Activated CD4-positive, alpha-beta T cell treated with anti-CD3 and anti-CD28 coated beads for 36 hours (primary cell): ENCODE measurements around the gene IGSF8. TPM values are rescaled to one million over a fixed set of nuclear protein-coding genes. Genes with fewer than 3 reads are reported as not detected.
A peak's percentile ranks its signal among the peaks of the same experiment; 100 is the strongest.

Experiments
- ATAC-seq: fragments of 200-7000 bp; cut with Tn5 transposase; one replicate; pipeline ENCODE4 v1.10.0; 2021; ENCODE audit warnings: mild to moderate bottlenecking, moderate library complexity
- CTCF ChIA-PET: fragments of 350-600 bp; sonication (Branson Sonifier 250); formaldehyde crosslinking; loops from one replicate; lab custom pipeline; 2021; ENCODE audit warnings: antibody characterized with exemption; lab: Charles Lee
- POLR2A ChIA-PET: fragments of 350-600 bp; sonication (Branson Sonifier 250); formaldehyde crosslinking; loops from one replicate; lab custom pipeline; 2021; ENCODE audit warnings: antibody characterized with exemption, inconsistent platforms; lab: Charles Lee
- DNase-seq: peaks from one replicate; pipeline ENCODE4 v3.0.0-alpha.2; 2020
- H3K27ac Mint-ChIP-seq: one replicate; pipeline ENCODE4 v1.8.0; 2021; ENCODE audit warnings: mixed read lengths
- H3K27me3 Mint-ChIP-seq: one replicate; pipeline ENCODE4 v1.8.0; 2021; ENCODE audit warnings: mixed read lengths
- H3K36me3 Mint-ChIP-seq: one replicate; pipeline ENCODE4 v1.8.0; 2021; ENCODE audit warnings: low read depth, mixed read lengths
- H3K4me1 Mint-ChIP-seq: one replicate; pipeline ENCODE4 v1.8.0; 2021; ENCODE audit warnings: mixed read lengths
- H3K4me3 Mint-ChIP-seq: one replicate; pipeline ENCODE4 v1.8.0; 2021; ENCODE audit warnings: mild to moderate bottlenecking, moderate library complexity, mixed read lengths
- H3K9me3 Mint-ChIP-seq: one replicate; pipeline ENCODE4 v1.8.0; 2021; ENCODE audit warnings: low read depth, mixed read lengths
- intact Hi-C, 2 experiments: fragments of 100-400 bp; cut with DNase I in 1 of 2; cut with micrococcal nuclease in 1 of 2; formaldehyde crosslinking; loops; one replicate each; pipeline versions ENCODE4 v1.14.2 to v1.15.1; 2022 to 2024; cut with DNase I, micrococcal nuclease
- total RNA-seq, 2 experiments: library from RNA; stranded (reverse); gene quantifications; one replicate each; pipeline ENCODE4 v1.2.3, GENCODE V29; 2021

Gene IGSF8
- total RNA-seq, 2 experiments from 2014 or later = 29.2 to 33.8 TPM

DNA sequence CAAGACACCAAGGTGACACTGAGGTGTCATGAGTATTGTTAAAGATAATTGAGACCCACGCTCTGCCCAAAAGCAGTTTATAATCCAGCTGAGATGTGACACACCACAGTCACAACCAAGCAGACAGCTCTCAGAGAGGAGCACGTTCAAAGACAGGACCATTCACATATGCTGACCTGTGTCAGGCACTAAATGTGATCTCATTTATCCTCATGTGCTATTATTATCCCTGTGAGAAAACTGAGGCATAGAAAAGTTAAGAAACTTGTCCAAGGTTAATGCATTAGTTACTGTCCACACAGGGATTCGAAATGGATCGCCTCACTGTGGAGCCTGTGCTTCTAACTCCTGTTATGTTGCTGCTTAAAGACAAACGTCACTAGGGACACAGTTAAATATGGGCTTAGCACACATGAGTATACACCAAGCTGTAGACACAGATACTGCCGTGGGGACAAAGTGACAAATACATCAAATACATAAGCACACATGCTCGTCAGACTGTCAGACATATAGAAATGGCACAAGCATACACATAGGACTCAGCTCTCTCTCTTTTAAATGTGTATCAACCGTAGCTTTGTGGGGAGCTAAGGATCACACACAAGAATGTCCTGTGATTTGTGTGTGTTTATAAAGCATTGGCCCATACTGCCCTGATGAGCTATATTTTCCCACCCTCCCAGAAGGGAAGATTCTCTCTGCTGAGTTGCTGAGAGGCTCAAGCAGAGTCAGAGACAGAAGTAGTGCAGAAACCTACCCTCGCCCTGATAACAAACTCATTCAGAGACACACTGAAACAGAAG, 3.5 kb upstream of the IGSF8 start:
- DNase-seq (no peak), ATAC-seq (no peak)
- CTCF ChIA-PET = interaction anchor here (0.5 to 4.9 kb wide), 27 partner anchors 8 to 275 kb away, joined by 3 to 49 read pairs (median 4); partner anchors contain the start of gene CASQ1
- H3K27me3 Mint-ChIP-seq = no peaks in the 10 kb centered on the region
- H3K36me3 Mint-ChIP-seq = peaks cover 2% of the 10 kb centered on the region
- H3K9me3 Mint-ChIP-seq = no peaks in the 10 kb centered on the region
- H3K4me3 Mint-ChIP-seq = no peak overlapping the region
- POLR2A ChIA-PET = interaction anchor here (0.9 kb wide), 1 partner anchor 189 kb away, joined by 3 read pairs; no protein-coding TSS in a partner anchor
- H3K4me1 Mint-ChIP-seq = peaks cover 33% of the 10 kb centered on the region
- peak overlapping the region; percentile 10 for H3K27ac Mint-ChIP-seq
- intact Hi-C loops = loop anchor here (1.0 to 2.0 kb wide), 7 partner anchors 67 to 275 kb away; no protein-coding TSS in a partner anchor

GRCh38 chr1:160101037-160101716, 2.8 kb upstream of the IGSF8 start:
- no peaks in the 10 kb centered on the region for H3K27me3 Mint-ChIP-seq
- CTCF ChIA-PET = interaction anchor here (0.5 to 4.9 kb wide), 31 partner anchors 9 to 896 kb away, joined by 3 to 49 read pairs (median 4); partner anchors contain the start of gene CASQ1

DNA sequence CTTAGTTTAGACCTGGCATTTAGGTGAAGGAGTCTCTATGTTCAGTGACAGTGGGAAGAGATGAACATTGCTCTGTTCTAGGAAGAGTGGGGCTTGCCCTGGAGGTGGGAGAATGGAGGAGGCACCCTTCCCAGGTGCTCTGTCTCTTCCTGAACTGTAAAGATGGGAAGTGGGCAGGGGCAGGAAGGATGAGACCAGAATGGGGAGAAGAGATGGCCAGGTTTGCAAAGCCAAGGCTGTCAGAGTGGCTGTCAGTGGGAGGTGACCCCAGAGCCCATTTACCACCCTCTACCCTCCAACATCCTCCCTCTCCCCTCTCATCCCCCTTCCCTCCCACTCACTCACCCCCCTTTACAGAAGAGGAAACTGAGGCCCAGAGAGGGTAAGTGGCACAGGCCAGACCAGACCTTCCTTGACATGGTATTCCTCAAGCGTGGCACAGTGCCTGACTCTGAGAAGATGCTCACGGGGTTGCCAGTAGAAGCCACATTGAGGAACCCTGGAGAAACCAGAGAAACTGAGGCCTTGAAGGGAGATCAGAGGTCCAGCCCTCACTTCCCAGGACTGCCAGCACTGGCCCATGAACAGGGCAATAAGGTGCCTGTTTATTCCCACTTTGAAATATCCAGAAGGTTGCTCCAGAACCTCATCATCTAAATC, 1.4 kb upstream of the IGSF8 start:
- peaks cover 2% of the 10 kb centered on the region for H3K36me3 Mint-ChIP-seq
- ChIA-PET CTCF (interaction anchor here (1.2 to 4.9 kb wide), 8 partner anchors 12 to 277 kb away, joined by 5 to 49 read pairs (median 13); no protein-coding TSS in a partner anchor), POLR2A (interaction anchor here (0.6 kb wide), 1 partner anchor 185 kb away, joined by 3 read pairs; no protein-coding TSS in a partner anchor)
- DNase-seq = no peak
- no peak for ATAC-seq
- no peak overlapping the region for H3K4me3 Mint-ChIP-seq
- intact Hi-C loops = loop anchor here (1.0 to 5.0 kb wide), 7 partner anchors 15 to 277 kb away; partner anchors contain the start of genes DCAF8 (in 1 of the 2) and PIGM (in 1 of the 2)
- H3K9me3 Mint-ChIP-seq = no peaks in the 10 kb centered on the region
- H3K4me1 Mint-ChIP-seq = peaks cover 44% of the 10 kb centered on the region
- no peaks in the 10 kb centered on the region for H3K27me3 Mint-ChIP-seq
- peak overlapping the region; percentile 65 for H3K27ac Mint-ChIP-seq

More at GRCh38 chr1:160101037-160101716, 2.8 kb upstream of the IGSF8 start:
- peak; percentile 86 for DNase-seq
- no peak overlapping the region for H3K4me3 Mint-ChIP-seq
- H3K4me1 Mint-ChIP-seq = peaks cover 39% of the 10 kb centered on the region
- ATAC-seq = peak; percentile 26
- peaks cover 2% of the 10 kb centered on the region for H3K36me3 Mint-ChIP-seq
- intact Hi-C loops = loop anchor here (1.0 to 2.0 kb wide), 6 partner anchors 92 to 276 kb away; no protein-coding TSS in a partner anchor
- POLR2A ChIA-PET = no interaction called here
- peak overlapping the region; percentile 87 for H3K27ac Mint-ChIP-seq
- H3K9me3 Mint-ChIP-seq = no peaks in the 10 kb centered on the region

DNA sequence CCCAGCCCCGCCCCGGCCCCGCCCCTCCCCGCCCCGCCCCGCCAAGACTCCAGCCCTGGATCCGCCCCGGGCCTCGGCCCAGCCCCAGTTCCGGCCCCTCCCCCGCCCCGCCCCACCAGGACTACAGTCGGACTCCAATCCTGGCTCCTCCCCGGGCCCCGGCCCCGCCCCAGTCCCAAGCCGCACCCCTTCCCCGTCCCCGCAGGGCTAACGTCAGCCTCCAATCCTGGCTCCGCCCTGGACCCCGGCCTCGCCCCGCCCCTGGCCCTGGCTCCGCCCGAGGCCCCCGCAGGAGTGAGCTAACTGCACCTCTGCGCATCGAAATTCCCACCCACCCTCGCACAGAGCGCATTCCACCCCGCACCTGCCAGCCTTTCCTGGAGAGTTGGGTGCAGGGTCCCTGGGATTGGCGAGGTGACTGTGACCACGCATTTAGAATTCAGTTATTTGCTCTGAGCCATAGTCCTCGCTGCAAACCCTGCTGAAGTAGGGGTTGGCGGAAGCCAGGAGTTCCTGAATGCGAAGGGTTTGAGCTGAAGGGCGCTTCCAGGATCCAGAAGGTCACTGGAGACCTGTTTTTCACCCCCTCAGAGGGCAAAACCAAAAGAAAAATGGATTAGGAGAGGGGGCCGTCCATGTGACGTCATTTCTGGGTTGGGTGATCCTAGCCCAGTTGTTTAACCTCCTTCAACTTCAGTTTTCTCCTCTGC, 588 bp upstream of the IGSF8 start:
- peak; percentile 100 for DNase-seq
- intact Hi-C loops = loop anchor here (1.0 to 5.0 kb wide), 10 partner anchors 14 to 319 kb away; partner anchors contain the start of genes DCAF8 (in 2 of the 2), PIGM (in 2 of the 2), COPA (in 1 of the 2) and DUSP23 (in 1 of the 2)
- Mint-ChIP-seq H3K27me3 (no peaks in the 10 kb centered on the region), H3K27ac (peak overlapping the region; percentile 65), H3K9me3 (no peaks in the 10 kb centered on the region), H3K4me1 (peaks cover 44% of the 10 kb centered on the region), H3K4me3 (peak overlapping the region; percentile 65), H3K36me3 (peaks cover 2% of the 10 kb centered on the region)
- ATAC-seq = peak; percentile 88
- ChIA-PET CTCF (interaction anchor here (0.5 to 6.5 kb wide), 5 partner anchors 13 to 948 kb away, joined by 3 to 81 read pairs (median 9); partner anchors contain the start of gene PEX19), POLR2A (interaction anchor here (0.6 to 1.4 kb wide), 4 partner anchors 137 to 311 kb away, joined by 3 to 7 read pairs (median 4); partner anchors contain the start of genes DCAF8 and PEX19)

- peak; percentile 28 for ATAC-seq
- DNase-seq = peak; percentile 80
- no peaks in the 10 kb centered on the region for H3K27me3 Mint-ChIP-seq
- peak overlapping the region; percentile 92 for H3K27ac Mint-ChIP-seq
- ChIA-PET POLR2A (interaction anchor here (1.1 to 1.7 kb wide), 4 partner anchors 11 to 174 kb away, joined by 3 to 5 read pairs (median 5); partner anchors contain the start of gene TAGLN2), CTCF (interaction anchor here (0.5 to 6.5 kb wide), 12 partner anchors 8 to 464 kb away, joined by 3 to 81 read pairs (median 4); partner anchors contain the start of gene PEA15)
- H3K9me3 Mint-ChIP-seq = no peaks in the 10 kb centered on the region
- H3K4me1 Mint-ChIP-seq = peaks cover 40% of the 10 kb centered on the region
- H3K4me3 Mint-ChIP-seq = peak overlapping the region; percentile 94
- peaks cover 2% of the 10 kb centered on the region for H3K36me3 Mint-ChIP-seq
- intact Hi-C loops = loop anchor here (5.0 kb wide), 2 partner anchors 65 to 245 kb away; partner anchors contain the start of gene PIGM (in 1 of the 2)
Observed at GRCh38 chr1:160097151-160097910, 1.1 kb downstream of the IGSF8 start.

DNA sequence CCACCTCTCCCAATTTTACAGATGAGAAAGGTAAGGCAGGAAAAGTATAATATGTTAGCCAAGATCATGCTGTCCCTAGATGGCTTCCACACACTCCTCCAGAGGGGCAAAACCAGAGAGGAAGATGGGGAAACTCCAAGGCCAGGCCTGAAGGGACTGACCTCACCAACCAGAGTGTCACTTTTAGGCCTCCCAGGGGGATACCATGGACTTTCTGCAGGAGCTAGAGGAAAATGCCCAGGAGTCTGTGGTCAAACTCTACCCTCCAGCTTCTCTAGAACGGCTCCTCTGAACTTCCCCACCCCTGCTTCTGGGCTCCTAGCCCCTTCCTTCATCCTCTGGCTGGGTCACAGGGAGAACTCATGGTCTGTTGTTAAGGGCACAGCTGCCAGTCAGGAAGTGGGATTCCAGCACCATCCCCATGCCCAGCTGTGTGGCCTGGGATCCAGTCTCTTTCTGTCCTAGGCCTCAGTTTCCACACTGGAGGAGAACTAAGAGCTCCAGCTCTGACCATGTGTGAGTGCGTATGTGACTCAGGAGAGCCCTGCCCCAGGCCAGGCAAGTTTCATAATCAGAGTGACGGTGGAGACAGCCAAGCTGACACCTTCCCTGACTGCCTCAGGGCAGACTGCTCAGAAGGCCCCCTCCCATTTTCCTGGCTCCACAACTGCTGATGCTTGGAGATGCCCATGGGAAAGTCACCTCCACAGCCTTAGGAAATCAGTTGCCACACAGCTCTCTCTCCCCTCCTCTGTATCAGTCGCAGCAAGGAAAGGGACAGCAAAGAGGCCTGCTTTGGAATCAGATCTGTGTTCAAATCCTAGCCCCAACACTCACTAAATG, 1.9 kb downstream of the IGSF8 start:
- H3K27me3 Mint-ChIP-seq = no peaks in the 10 kb centered on the region
- peaks cover 37% of the 10 kb centered on the region for H3K4me1 Mint-ChIP-seq
- no peak for ATAC-seq
- ChIA-PET CTCF (interaction anchor here (0.6 to 6.5 kb wide), 9 partner anchors 8 to 195 kb away, joined by 3 to 81 read pairs (median 5); partner anchors contain the start of gene PEA15), POLR2A (interaction anchor here (1.0 to 1.7 kb wide), 2 partner anchors 9 to 18 kb away, joined by 4 to 5 read pairs; no protein-coding TSS in a partner anchor)
- DNase-seq = peak; percentile 55
- H3K27ac Mint-ChIP-seq = peak overlapping the region; percentile 92
- peaks cover 5% of the 10 kb centered on the region for H3K36me3 Mint-ChIP-seq
- intact Hi-C loops = loop anchor here (5.0 kb wide), 2 partner anchors 64 to 244 kb away; partner anchors contain the start of gene PIGM (in 1 of the 2)
- H3K9me3 Mint-ChIP-seq = no peaks in the 10 kb centered on the region
- peak overlapping the region; percentile 94 for H3K4me3 Mint-ChIP-seq

GRCh38 chr1:160095382-160096105, 2.9 kb downstream of the IGSF8 start:
- peak overlapping the region; percentile 94 for H3K4me3 Mint-ChIP-seq
- POLR2A ChIA-PET = interaction anchor here (1.0 kb wide), 1 partner anchor 8 kb away, joined by 4 read pairs; no protein-coding TSS in a partner anchor
- CTCF ChIA-PET = interaction anchor here (0.9 to 6.5 kb wide), 6 partner anchors 9 to 157 kb away, joined by 3 to 81 read pairs (median 6); no protein-coding TSS in a partner anchor
- intact Hi-C loops = loop anchor here (5.0 kb wide), 2 partner anchors 63 to 243 kb away; partner anchors contain the start of gene PIGM (in 1 of the 2)
- H3K9me3 Mint-ChIP-seq = no peaks in the 10 kb centered on the region
- no peaks in the 10 kb centered on the region for H3K27me3 Mint-ChIP-seq
- DNase-seq (no peak), ATAC-seq (no peak)
- H3K4me1 Mint-ChIP-seq = peaks cover 27% of the 10 kb centered on the region
- H3K27ac Mint-ChIP-seq = peak overlapping the region; percentile 64
- H3K36me3 Mint-ChIP-seq = peaks cover 5% of the 10 kb centered on the region

DNA sequence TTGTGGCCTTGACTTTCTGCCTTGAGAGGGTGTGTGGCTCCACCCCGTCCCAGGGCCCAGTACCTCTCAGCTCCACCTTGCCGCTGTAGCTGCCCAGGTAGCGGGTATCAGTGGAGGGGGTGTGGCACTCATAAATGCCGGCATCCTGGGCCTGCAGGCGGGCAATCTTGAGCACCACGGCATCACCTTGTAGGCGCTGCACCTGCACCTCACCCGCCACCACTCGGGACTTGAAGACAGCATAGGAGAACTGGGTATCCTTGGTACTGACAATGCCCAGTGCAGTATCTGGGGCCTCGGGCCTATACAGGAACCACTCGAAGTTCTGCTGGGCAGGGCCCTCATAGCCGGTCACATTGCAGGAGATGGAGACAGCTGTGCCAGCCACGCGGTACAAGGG, 3.6 kb downstream of the IGSF8 start:
- CTCF ChIA-PET = interaction anchor here (4.8 to 6.5 kb wide), 2 partner anchors 9 to 16 kb away, joined by 33 to 81 read pairs; no protein-coding TSS in a partner anchor
- intact Hi-C loops = loop anchor here (5.0 kb wide), 2 partner anchors 63 to 243 kb away; partner anchors contain the start of gene PIGM (in 1 of the 2)

More for the DNA sequence above, 3.6 kb downstream of the IGSF8 start:
- Mint-ChIP-seq H3K27ac (no peak overlapping the region), H3K4me1 (peaks cover 27% of the 10 kb centered on the region), H3K4me3 (no peak overlapping the region), H3K36me3 (peaks cover 5% of the 10 kb centered on the region), H3K27me3 (no peaks in the 10 kb centered on the region), H3K9me3 (no peaks in the 10 kb centered on the region)
- POLR2A ChIA-PET = no interaction called here
- no peak for DNase-seq
- ATAC-seq = no peak
